Transverse colon (tissue), 4 donors: ENCODE results near the gene TCP11X2. TPM values are rescaled to one million over a fixed set of nuclear protein-coding genes. Genes with fewer than 3 reads are reported as not detected.
"Not testable (repeated sequence)": the region's sequence is repeated elsewhere in the genome, so short reads cannot be mapped to it uniquely, and the experiment has no call there.

Experiments
- DNase-seq: peaks from one replicate; pipeline ENCODE4 v3.0.0-alpha.2; 2019
- H3K27ac ChIP-seq, 4 donors: fragments of 200-600 bp; sonication (generic); 2 replicates each; pipeline ENCODE4 v1.5.1; 2016 to 2018; ENCODE audit warnings: inconsistent platforms in 4 of 4
- H3K27me3 ChIP-seq: fragments of 200-600 bp; sonication (generic); 2 replicates; pipeline ENCODE4 v1.5.1; 2017; ENCODE audit warnings: inconsistent platforms
- H3K36me3 ChIP-seq, 4 donors: fragments of 200-600 bp; sonication (generic); 2 replicates each; pipeline ENCODE4 v1.5.1; 2017 to 2019; ENCODE audit warnings: inconsistent platforms in 4 of 4
- H3K4me1 ChIP-seq, 4 donors: fragments of 200-600 bp; sonication (generic); 2 replicates each; pipeline ENCODE4 v1.5.1; 2017 to 2020; ENCODE audit warnings: inconsistent platforms in 4 of 4
- H3K4me3 ChIP-seq, 4 donors: fragments of 200-600 bp; sonication (generic); 1 replicate in 1 of 4; 2 replicates in 3 of 4; pipeline versions ENCODE4 v1.5.1 to v1.6.1; 2017 to 2019; ENCODE audit warnings: inconsistent platforms in 4 of 4
- H3K9me3 ChIP-seq, 2 donors: fragments of 200-600 bp; sonication (generic); 2 replicates each; pipeline ENCODE4 v1.5.1; 2017 to 2019; ENCODE audit warnings: inconsistent platforms in 2 of 2
- CTCF ChIP-seq, 5 experiments: fragments of 200-600 bp in 3 of 5; fragments of 450-650 bp in 2 of 5; sonication (generic) in 3 of 5; IDR thresholded peaks; 1 replicate in 2 of 5; 2 replicates in 3 of 5; pipeline ENCODE4 v1.5.1; 2016 to 2017; ENCODE audit warnings: antibody characterized with exemption in 5 of 5, inconsistent platforms in 3 of 5, mild to moderate bottlenecking in 2 of 5, moderate library complexity in 1 of 5
- EP300 ChIP-seq: sonication (generic); formaldehyde crosslinking; IDR thresholded peaks from one replicate; pipeline ENCODE4 v1.6.1; 2017; ENCODE audit warnings: antibody characterized with exemption, low read depth
- POLR2A ChIP-seq: fragments of 450-650 bp; IDR thresholded peaks from one replicate; pipeline ENCODE4 v1.6.1; 2016; ENCODE audit warnings: antibody characterized with exemption, mild to moderate bottlenecking, moderate library complexity
- POLR2AphosphoS5 ChIP-seq, 3 donors: sonication (generic); formaldehyde crosslinking; IDR thresholded peaks; one replicate each; pipeline ENCODE4 v1.6.1; 2016; ENCODE audit warnings: antibody characterized with exemption in 3 of 3
- WGBS, 2 donors: methylation state at CpG; one replicate each; pipeline ENCODE4 v1.1.5; 2018; ENCODE audit warnings: low coverage in 1 of 2; 5-methylcytosine and 5-hydroxymethylcytosine counted together
- in situ Hi-C, 4 donors: fragments of 200-750 bp; cut with MboI; loops; one replicate each; pipeline versions ENCODE4 v1.15.0 to v1.15.1; 2017; ENCODE audit warnings: low sequenced_read_pairs in 3 of 4, low pct_ligation_motif_present in 1 of 4, low pct_unique_long_range_greater_than_20kb in 1 of 4
- intact Hi-C: fragments of 100-400 bp; cut with DNase I; formaldehyde crosslinking; loops from one replicate; pipeline ENCODE4 v1.15.1; 2023; ENCODE audit warnings: low total_unique reads
- total RNA-seq, 4 donors: library from RNA; depleted of rRNA; stranded (reverse); fragments of >200 nt; gene quantifications; one replicate each; pipeline ENCODE4 v1.1.0, GENCODE V29; 2016

TCP11X2 gene
- total RNA-seq, 4 donors from 2014 or later = not detected

- H3K27me3 ChIP-seq = no peaks in the 10 kb centered on the region
- no peaks in the 10 kb centered on the region for H3K36me3 ChIP-seq
- intact Hi-C loops = no loop called here
- no peak for DNase-seq
- H3K4me1 ChIP-seq = no peaks in the 10 kb centered on the region
- in situ Hi-C loops = no loop called here
- no peak overlapping the region for H3K27ac ChIP-seq
- TF ChIP-seq POLR2AphosphoS5 (IDR thresholded peaks at IDR 0.05) (no peak), CTCF (IDR thresholded peaks at IDR 0.05) (no peak), EP300 (no peak), POLR2A (no peak)
- no peak overlapping the region for H3K4me3 ChIP-seq
- no peaks in the 10 kb centered on the region for H3K9me3 ChIP-seq
Observed at GRCh38 chrX:102491766-102492165, 20.2 kb upstream of the TCP11X2 start.

GRCh38 chrX:102478765-102479164 lies 7.2 kb upstream of the TCP11X2 start:
- H3K4me1 ChIP-seq, intact Hi-C loops, H3K4me3 ChIP-seq, in situ Hi-C loops, H3K36me3 ChIP-seq, H3K27me3 ChIP-seq, H3K27ac ChIP-seq, H3K9me3 ChIP-seq, DNase-seq: not testable (repeated sequence)
- 44% methylated on average over 4 of the region's 5 CpGs; no CpG with 5 or more reads in 1 of the 2 donors for WGBS, 2 donors

GRCh38 chrX:102470215-102470614 lies 1.4 kb downstream of the TCP11X2 start:
- in situ Hi-C loops, H3K36me3 ChIP-seq, H3K9me3 ChIP-seq, DNase-seq, intact Hi-C loops, H3K4me3 ChIP-seq, H3K4me1 ChIP-seq, H3K27me3 ChIP-seq, H3K27ac ChIP-seq: not testable (repeated sequence)
- WGBS, 2 donors = no CpG with 5 or more reads among the region's 3 CpGs

GRCh38 chrX:102458615-102459014 lies 13.0 kb downstream of the TCP11X2 start:
- H3K36me3 ChIP-seq, H3K4me3 ChIP-seq, H3K4me1 ChIP-seq, H3K27me3 ChIP-seq, intact Hi-C loops, H3K9me3 ChIP-seq, DNase-seq, in situ Hi-C loops, H3K27ac ChIP-seq: not testable (repeated sequence)
- no CpG with 5 or more reads among the region's 4 CpGs for WGBS, 2 donors

- in situ Hi-C loops, intact Hi-C loops, H3K4me1 ChIP-seq, H3K9me3 ChIP-seq, DNase-seq, H3K27me3 ChIP-seq, H3K36me3 ChIP-seq, H3K4me3 ChIP-seq, H3K27ac ChIP-seq: not testable (repeated sequence)
- no CpG with 5 or more reads among the region's 11 CpGs for WGBS, 2 donors
Observed at GRCh38 chrX:102439908-102440307, 31.7 kb downstream of the TCP11X2 start, which contains the start of gene NXF2B. NXF2B (minus strand) TSS chrX:102440008; CDS start chrX:102380036, 59,972 bp downstream.

- intact Hi-C loops, H3K9me3 ChIP-seq: not testable (repeated sequence)
- no CpG with 5 or more reads among the region's 4 CpGs for WGBS, 2 donors
Observed at GRCh38 chrX:102414493-102414892, 57.1 kb downstream of the TCP11X2 start.

More at GRCh38 chrX:102414493-102414892, 57.1 kb downstream of the TCP11X2 start:
- H3K27ac ChIP-seq, in situ Hi-C loops, H3K4me1 ChIP-seq, H3K4me3 ChIP-seq, H3K36me3 ChIP-seq, H3K27me3 ChIP-seq, DNase-seq: not testable (repeated sequence)

Other genes with a start within 250 kb of the TCP11X2 start
- gene NXF2, start 224.6 kb downstream of the TCP11X2 start, total RNA-seq = not detected
- not detected for gene NXF2B, start 31.8 kb downstream of the TCP11X2 start, total RNA-seq
- gene TMSB15A, start 44.9 kb upstream of the TCP11X2 start, total RNA-seq = not detected
- gene ARMCX5, start 127.7 kb upstream of the TCP11X2 start, total RNA-seq = 10 to 100 TPM in 3 of 4 donors, 1 to 10 TPM in 1; 4.2 to 18.6 (median 12.4) TPM
- gene GPRASP1, start 179.7 kb upstream of the TCP11X2 start, total RNA-seq = 1 to 10 TPM; 1.2 to 8.6 (median 6.5) TPM
- 1 to 10 TPM; 1.2 to 4.6 (median 2.7) TPM for gene GPRASP2, start 240.6 kb upstream of the TCP11X2 start, total RNA-seq
- gene GPRASP3, start 248.9 kb upstream of the TCP11X2 start, total RNA-seq = 1 to 10 TPM in 2 of 4 donors, not detected in 2; 1.5 to 4.0 TPM